NT2/D1 (cell line): ENCODE data around the gene BSND.

Experiments
- DNase-seq: peaks from one replicate; pipeline ENCODE4 v3.0.0-alpha.2; 2011; ENCODE audit warnings: low read depth, low spot score
- H3K27me3 ChIP-seq: 2 replicates; pipeline ENCODE4 v1.6.0; 2011; ENCODE audit warnings: mild to moderate bottlenecking; ENCODE audit not compliant: insufficient read length, insufficient read depth
- H3K36me3 ChIP-seq: 2 replicates; pipeline ENCODE4 v1.6.1; 2011; ENCODE audit warnings: mild to moderate bottlenecking, low read length, mixed read lengths; ENCODE audit not compliant: insufficient read depth, insufficient read length
- H3K4me1 ChIP-seq: 2 replicates; pipeline ENCODE4 v1.5.1; 2011; ENCODE audit not compliant: insufficient read depth, insufficient read length
- H3K4me3 ChIP-seq: 2 replicates; pipeline ENCODE4 v1.5.1; 2011; ENCODE audit warnings: low read depth; ENCODE audit not compliant: insufficient read length
- H3K9ac ChIP-seq: 2 replicates; pipeline ENCODE4 v1.6.0; 2011; ENCODE audit warnings: low read depth; ENCODE audit not compliant: insufficient read length
- H3K9me3 ChIP-seq: 2 replicates; pipeline ENCODE4 v1.5.1; 2011; ENCODE audit warnings: mild to moderate bottlenecking, low read length; ENCODE audit not compliant: insufficient read depth
- SUZ12 ChIP-seq: IDR thresholded peaks from 2 replicates; pipeline ENCODE4 v1.6.1; 2011; ENCODE audit not compliant: insufficient read length, insufficient read depth; ENCODE audit errors: extremely low read depth
- YY1 ChIP-seq: IDR thresholded peaks from 2 replicates; pipeline ENCODE4 v1.6.1; 2011; ENCODE audit not compliant: insufficient read length, insufficient read depth
- ZNF274 ChIP-seq: IDR thresholded peaks from 2 replicates; pipeline ENCODE4 v1.6.1; 2011; ENCODE audit warnings: mild to moderate bottlenecking, low read depth, low read length

Gene BSND

DNA sequence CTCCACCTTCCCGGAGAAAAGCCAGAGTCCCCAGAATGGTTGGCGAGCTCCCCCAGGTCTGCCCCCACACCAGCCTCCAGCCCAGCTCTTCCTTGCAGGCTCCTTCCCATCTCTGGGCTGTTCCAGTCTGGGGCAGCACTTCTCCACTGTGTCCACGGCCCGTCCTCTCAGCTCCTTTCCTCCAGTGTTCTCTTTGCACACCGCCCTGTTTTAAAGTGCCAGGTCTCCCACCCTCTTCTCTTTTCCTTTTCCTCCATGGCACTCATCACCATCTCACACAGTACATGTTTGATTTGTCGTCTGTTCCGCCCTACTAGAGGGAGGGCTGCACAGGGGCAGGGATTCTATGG is 34.5 kb downstream of the BSND start:
- H3K27me3 ChIP-seq: peaks cover 2% of the 10 kb centered on the region
- DNase-seq: no peak
- peaks cover 10% of the 10 kb centered on the region for H3K4me1 ChIP-seq
- H3K4me3 ChIP-seq: no peak overlapping the region
- no peaks in the 10 kb centered on the region for H3K36me3 ChIP-seq
- no peaks in the 10 kb centered on the region for H3K9me3 ChIP-seq
- no peak overlapping the region for H3K9ac ChIP-seq
- TF ChIP-seq SUZ12 (no peak), ZNF274 (no peak), YY1 (no peak)

DNA sequence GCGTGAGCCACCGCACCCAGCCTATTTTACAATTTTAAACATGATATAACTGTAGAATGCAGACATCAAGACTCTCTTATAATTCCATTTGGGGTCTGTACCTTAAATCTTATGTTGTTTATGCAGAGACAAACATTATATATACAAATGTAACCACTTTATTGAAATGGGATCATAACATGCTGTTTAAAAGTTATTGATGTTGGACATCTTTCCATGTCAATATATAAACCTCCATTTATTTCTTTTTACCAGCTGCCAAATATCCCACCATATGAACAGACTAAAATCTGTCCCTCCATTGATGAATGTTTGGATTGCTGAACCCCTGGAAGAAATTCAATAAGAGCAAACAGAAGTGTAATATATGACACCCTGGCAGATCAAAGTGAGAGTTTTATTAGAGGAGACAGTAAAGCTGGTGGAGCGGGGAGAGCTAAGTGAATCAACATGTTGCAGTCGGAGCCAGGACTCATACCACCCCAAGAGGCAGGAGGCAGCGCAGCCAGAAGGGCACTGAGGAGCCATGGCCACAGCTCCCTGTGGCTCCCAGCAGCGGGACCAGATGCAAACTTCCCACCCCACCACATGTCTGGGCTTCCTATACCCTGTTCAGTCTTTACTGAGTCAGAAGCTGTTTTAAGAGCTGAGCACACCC is 35.9 kb downstream of the BSND start:
- Histone ChIP-seq H3K4me1 (peaks cover 11% of the 10 kb centered on the region), H3K9me3 (no peaks in the 10 kb centered on the region), H3K36me3 (no peaks in the 10 kb centered on the region), H3K4me3 (no peak overlapping the region), H3K9ac (no peak overlapping the region), H3K27me3 (peaks cover 3% of the 10 kb centered on the region)
- DNase-seq: no peak
- TF ChIP-seq SUZ12 (no peak), ZNF274 (no peak)

DNA sequence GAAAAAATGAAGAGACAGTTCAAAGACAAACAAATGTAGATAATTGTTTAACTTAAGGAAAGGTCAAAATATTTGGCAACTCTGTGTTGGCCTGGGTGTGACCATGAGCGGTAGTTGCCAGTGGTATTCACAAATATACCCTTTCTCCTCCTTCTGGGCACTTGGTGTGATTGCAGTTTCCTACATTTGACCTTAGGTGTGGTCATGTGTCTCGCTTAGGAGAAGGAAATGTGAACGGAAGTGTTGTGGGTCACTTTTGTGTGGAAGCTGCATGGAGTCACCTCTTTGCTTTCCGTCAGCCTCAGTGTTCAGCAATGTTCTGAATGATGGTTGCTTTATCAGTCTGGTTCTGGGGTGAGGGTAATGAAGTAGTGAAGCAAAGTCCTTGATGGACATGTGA is 37.2 kb downstream of the BSND start:
- H3K9me3 ChIP-seq: no peaks in the 10 kb centered on the region
- peaks cover 6% of the 10 kb centered on the region for H3K27me3 ChIP-seq
- H3K9ac ChIP-seq: no peak overlapping the region
- H3K36me3 ChIP-seq: no peaks in the 10 kb centered on the region
- DNase-seq: no peak
- H3K4me3 ChIP-seq: no peak overlapping the region
- TF ChIP-seq SUZ12 (no peak), ZNF274 (no peak), YY1 (no peak)
- peaks cover 11% of the 10 kb centered on the region for H3K4me1 ChIP-seq

DNA sequence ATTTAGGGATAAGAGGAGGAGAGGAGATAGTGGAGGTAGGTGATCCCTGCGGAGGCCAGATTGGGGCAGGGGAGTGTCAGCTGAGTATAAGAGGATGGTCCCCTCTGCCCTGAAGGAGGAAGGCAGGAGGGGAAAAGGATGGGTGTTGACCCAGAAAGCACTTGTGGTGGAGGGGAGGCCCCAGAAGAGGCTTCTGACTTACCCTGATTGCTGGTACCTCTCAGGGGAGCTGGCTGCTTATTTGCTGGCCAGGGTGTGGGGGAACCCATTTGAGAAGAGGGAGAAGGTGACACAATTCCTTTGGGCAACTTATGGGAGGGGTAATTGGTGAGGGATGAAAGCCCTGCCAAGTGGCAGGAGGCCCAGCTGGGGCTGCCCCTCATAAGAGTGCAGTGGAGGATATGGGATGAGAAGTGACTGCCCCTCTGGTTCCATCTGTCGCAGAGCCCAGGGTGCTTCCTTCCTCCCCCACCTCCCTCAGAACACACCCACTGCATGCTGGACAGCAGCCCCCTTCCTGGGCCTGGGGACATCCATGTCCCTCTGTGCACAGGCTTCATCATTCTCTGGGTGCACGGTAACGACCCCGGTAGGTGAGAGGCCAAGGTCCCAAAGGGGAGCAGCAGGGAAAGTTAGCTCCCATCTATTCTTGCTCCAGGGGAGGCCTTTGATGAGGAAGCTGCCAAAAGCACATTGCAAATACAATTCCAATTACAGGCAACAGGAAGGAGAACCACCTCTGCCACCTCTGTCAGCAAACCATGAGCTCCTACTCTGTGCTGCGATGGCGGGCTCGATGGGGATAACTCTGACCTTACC is 39.2 kb downstream of the BSND start:
- TF ChIP-seq SUZ12 (no peak), YY1 (no peak), ZNF274 (no peak)

DNA sequence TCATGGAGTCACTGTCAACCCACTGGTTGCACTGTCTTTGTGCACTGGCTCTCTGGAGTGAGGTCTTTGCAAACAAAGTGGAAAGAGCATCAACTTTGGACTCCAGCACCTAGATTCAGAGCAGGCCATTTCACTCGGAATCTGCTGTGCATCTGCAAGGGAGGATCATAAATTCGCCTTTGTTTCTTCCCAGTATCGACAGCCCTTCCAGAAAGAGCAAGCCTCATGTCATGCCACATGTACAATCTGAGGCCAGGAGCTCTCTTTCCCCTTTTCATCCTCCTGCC is 39.8 kb downstream of the BSND start:
- H3K4me1 ChIP-seq: peaks cover 18% of the 10 kb centered on the region
- DNase-seq: no peak
- no peaks in the 10 kb centered on the region for H3K9me3 ChIP-seq
- H3K36me3 ChIP-seq: no peaks in the 10 kb centered on the region
- no peak overlapping the region for H3K4me3 ChIP-seq
- H3K27me3 ChIP-seq: peaks cover 6% of the 10 kb centered on the region
- TF ChIP-seq SUZ12: no peak
- no peak for TF ChIP-seq YY1
- TF ChIP-seq ZNF274: no peak
- no peak overlapping the region for H3K9ac ChIP-seq

More for the DNA sequence above, 39.2 kb downstream of the BSND start:
- Histone ChIP-seq H3K27me3 (peaks cover 6% of the 10 kb centered on the region), H3K4me1 (peaks cover 18% of the 10 kb centered on the region), H3K9ac (no peak overlapping the region), H3K36me3 (no peaks in the 10 kb centered on the region), H3K9me3 (no peaks in the 10 kb centered on the region), H3K4me3 (no peak overlapping the region)
- no peak for DNase-seq

DNA sequence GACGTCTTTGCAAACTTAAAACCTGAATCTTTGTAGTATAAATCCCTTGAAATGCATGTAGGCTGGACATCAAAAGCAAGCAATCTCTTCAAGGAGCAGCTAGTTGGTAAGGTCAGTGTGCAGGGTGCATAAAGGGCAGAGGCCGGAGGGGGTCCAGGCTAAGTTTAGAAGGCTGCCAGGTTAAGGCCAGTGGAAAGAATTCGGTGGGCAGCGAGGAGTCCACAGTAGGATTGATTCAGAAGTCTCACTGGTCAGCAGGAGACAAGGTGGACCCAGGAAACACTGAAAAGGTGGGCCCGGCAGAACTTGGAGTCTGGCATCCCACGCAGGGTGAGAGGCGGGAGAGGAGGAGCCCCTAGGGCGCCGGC is 40.2 kb downstream of the BSND start:
- Histone ChIP-seq H3K36me3 (no peaks in the 10 kb centered on the region), H3K4me3 (no peak overlapping the region), H3K27me3 (peaks cover 6% of the 10 kb centered on the region), H3K4me1 (peaks cover 18% of the 10 kb centered on the region), H3K9ac (peak overlapping the region; percentile 89), H3K9me3 (no peaks in the 10 kb centered on the region)
- TF ChIP-seq SUZ12 (no peak), ZNF274 (no peak), YY1 (no peak)
- no peak for DNase-seq

DNA sequence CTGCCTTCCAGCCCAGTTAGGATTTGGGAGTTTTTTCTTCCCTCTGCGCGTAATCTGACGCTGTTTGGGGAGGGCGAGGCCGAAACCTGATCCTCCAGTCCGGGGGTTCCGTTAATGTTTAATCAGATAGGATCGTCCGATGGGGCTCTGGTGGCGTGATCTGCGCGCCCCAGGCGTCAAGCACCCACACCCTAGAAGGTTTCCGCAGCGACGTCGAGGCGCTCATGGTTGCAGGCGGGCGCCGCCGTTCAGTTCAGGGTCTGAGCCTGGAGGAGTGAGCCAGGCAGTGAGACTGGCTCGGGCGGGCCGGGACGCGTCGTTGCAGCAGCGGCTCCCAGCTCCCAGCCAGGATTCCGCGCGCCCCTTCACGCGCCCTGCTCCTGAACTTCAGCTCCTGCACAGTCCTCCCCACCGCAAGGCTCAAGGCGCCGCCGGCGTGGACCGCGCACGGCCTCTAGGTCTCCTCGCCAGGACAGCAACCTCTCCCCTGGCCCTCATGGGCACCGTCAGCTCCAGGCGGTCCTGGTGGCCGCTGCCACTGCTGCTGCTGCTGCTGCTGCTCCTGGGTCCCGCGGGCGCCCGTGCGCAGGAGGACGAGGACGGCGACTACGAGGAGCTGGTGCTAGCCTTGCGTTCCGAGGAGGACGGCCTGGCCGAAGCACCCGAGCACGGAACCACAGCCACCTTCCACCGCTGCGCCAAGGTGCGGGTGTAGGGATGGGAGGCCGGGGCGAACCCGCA is 40.8 kb downstream of the BSND start, which contains the start of gene PCSK9:
Gene PCSK9 (plus strand): TSS at position 207 of the 741 bp plus-strand sequence. CDS start 290 bp downstream, at position 497.
- DNase-seq: no peak
- H3K4me1 ChIP-seq: peaks cover 18% of the 10 kb centered on the region
- no peak for TF ChIP-seq SUZ12
- TF ChIP-seq ZNF274: no peak
- no peak for TF ChIP-seq YY1
- peak within 1 kb of the TSS; percentile 66 for H3K4me3 ChIP-seq
- H3K27me3 ChIP-seq: peaks cover 6% of the 10 kb centered on the region
- H3K36me3 ChIP-seq: peaks cover 2% of the 10 kb centered on the region
- H3K9ac ChIP-seq: peak within 1 kb of the TSS; percentile 89
- no peaks in the 10 kb centered on the region for H3K9me3 ChIP-seq
